ENCODE measurements around the gene NTM. TPM values are rescaled to one million over a fixed set of nuclear protein-coding genes. Genes with fewer than 3 reads are reported as not detected.

Gene NTM
- total RNA-seq, 1 experiment from 2014 or later = 8.6 TPM

DNA sequence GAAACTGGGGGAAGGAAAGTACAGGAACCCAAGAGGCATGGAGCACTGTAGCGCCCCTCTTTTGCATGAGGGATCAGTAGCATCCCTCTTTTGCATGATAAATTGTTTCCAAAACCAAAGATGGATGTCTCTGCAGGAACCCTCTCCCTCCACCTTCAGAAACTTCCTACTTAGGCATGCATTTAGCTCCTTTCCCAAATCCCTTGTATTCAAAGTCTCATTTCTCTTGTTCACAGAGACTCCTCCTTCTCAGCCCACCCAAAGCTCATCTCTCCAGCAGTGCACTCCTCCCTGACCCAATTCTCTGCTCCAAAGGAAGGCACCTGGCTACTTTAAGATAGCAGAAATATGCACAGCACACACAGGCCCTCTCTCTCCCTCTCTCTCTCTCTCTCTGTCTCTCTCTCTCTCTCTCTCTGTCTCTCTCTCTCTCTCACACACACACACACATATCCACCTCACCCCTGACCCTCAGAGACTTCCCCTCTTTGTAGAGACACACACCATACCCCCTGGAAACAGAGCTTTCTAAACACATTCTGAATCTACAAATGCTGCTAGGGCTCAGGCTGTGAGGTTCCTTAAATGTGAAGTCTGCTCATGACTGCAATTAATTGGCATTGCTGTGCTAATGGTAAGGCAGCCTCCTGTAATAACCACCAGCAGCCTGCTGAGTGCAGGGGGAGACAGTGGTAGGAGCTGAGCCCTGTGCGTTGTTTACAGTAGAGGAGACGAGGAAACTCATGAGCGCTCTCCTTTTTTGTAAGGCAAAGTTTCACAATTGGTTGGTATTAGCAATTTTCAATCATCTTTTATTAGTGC is 519.6 kb downstream of the NTM start:
- peaks cover 42% of the 10 kb centered on the region for H3K4me1 ChIP-seq (ENCODE audit: insufficient read depth, low read length, poor library complexity, severe bottlenecking)
- intact Hi-C loops (cut with micrococcal nuclease; ENCODE audit: unreplicated experiment) = no loop called here
- H3K27ac ChIP-seq (ENCODE audit: low read depth, low read length, poor library complexity, severe bottlenecking) = peak overlapping the region; percentile 87
- ChIA-PET CTCF (no interaction called here), POLR2A (ENCODE audit: low non-redundant PET) (no interaction called here)
- no peak overlapping the region for H3K4me3 ChIP-seq (ENCODE audit: low read depth, low read length, poor library complexity, severe bottlenecking)
- H3K36me3 ChIP-seq (ENCODE audit: insufficient read depth, low read length, poor library complexity, severe bottlenecking) = no peaks in the 10 kb centered on the region
- H3K27me3 ChIP-seq (replicated peaks; ENCODE audit: insufficient read depth, low read depth, low read length, poor library complexity) = no peaks in the 10 kb centered on the region
- no peaks in the 10 kb centered on the region for H3K9me3 ChIP-seq (ENCODE audit: low read depth, low read length, poor library complexity, severe bottlenecking)
- peak; percentile 51 for DNase-seq (ENCODE audit: low spot score)
- BruUV-seq (replicated peaks) = no TSS peak
- TF ChIP-seq CTCF (conservative IDR thresholded peaks at IDR 0.05; ENCODE audit: low read depth, low read length) (peak; percentile 30; the same call in 1 of the 2 replicates), EZH2 (IDR thresholded peaks at IDR 0.05; ENCODE audit: borderline replicate concordance, low read depth, low read length, poor library complexity, severe bottlenecking) (no peak)

- TF ChIP-seq EZH2 (IDR thresholded peaks at IDR 0.05; ENCODE audit: borderline replicate concordance, low read depth, low read length, poor library complexity, severe bottlenecking) (no peak), CTCF (conservative IDR thresholded peaks at IDR 0.05; ENCODE audit: low read depth, low read length) (no peak)
- BruUV-seq (replicated peaks) = no TSS peak
- H3K27me3 ChIP-seq (replicated peaks; ENCODE audit: insufficient read depth, low read depth, low read length, poor library complexity) = no peaks in the 10 kb centered on the region
- ChIA-PET CTCF (no interaction called here), POLR2A (ENCODE audit: low non-redundant PET) (no interaction called here)
- H3K36me3 ChIP-seq (ENCODE audit: insufficient read depth, low read length, poor library complexity, severe bottlenecking) = no peaks in the 10 kb centered on the region
- intact Hi-C loops (cut with micrococcal nuclease; ENCODE audit: unreplicated experiment) = no loop called here
- no peak for DNase-seq (ENCODE audit: low spot score)
- peaks cover 52% of the 10 kb centered on the region for H3K4me1 ChIP-seq (ENCODE audit: insufficient read depth, low read length, poor library complexity, severe bottlenecking)
- H3K9me3 ChIP-seq (ENCODE audit: low read depth, low read length, poor library complexity, severe bottlenecking) = no peaks in the 10 kb centered on the region
- no peak overlapping the region for H3K4me3 ChIP-seq (ENCODE audit: low read depth, low read length, poor library complexity, severe bottlenecking)
- H3K27ac ChIP-seq (ENCODE audit: low read depth, low read length, poor library complexity, severe bottlenecking) = no peak overlapping the region
Observed at GRCh38 chr11:131893103-131893890, 522.9 kb downstream of the NTM start.

GRCh38 chr11:131893988-131894387 is 523.6 kb downstream of the NTM start:
- Histone ChIP-seq H3K4me3 (ENCODE audit: low read depth, low read length, poor library complexity, severe bottlenecking) (no peak overlapping the region), H3K4me1 (ENCODE audit: insufficient read depth, low read length, poor library complexity, severe bottlenecking) (peaks cover 47% of the 10 kb centered on the region), H3K27ac (ENCODE audit: low read depth, low read length, poor library complexity, severe bottlenecking) (no peak overlapping the region), H3K9me3 (ENCODE audit: low read depth, low read length, poor library complexity, severe bottlenecking) (no peaks in the 10 kb centered on the region), H3K27me3 (replicated peaks; ENCODE audit: insufficient read depth, low read depth, low read length, poor library complexity) (no peaks in the 10 kb centered on the region), H3K36me3 (ENCODE audit: insufficient read depth, low read length, poor library complexity, severe bottlenecking) (no peaks in the 10 kb centered on the region)
- DNase-seq (ENCODE audit: low spot score) = no peak
- no peak for TF ChIP-seq EZH2 (IDR thresholded peaks at IDR 0.05; ENCODE audit: borderline replicate concordance, low read depth, low read length, poor library complexity, severe bottlenecking)
- BruUV-seq (replicated peaks) = no TSS peak
- POLR2A ChIA-PET (ENCODE audit: low non-redundant PET) = no interaction called here
- CTCF ChIA-PET = no interaction called here
- intact Hi-C loops (cut with micrococcal nuclease; ENCODE audit: unreplicated experiment) = no loop called here
